NT2/D1 (cell line): ENCODE data around the gene MFAP2.

ENCODE experiments used
- YY1 ChIP-seq: IDR thresholded peaks from 2 replicates; pipeline ENCODE4 v1.6.1; 2011; ENCODE audit not compliant: insufficient read length, insufficient read depth
- ZNF274 ChIP-seq: IDR thresholded peaks from 2 replicates; pipeline ENCODE4 v1.6.1; 2011; ENCODE audit warnings: mild to moderate bottlenecking, low read depth, low read length

- TF ChIP-seq ZNF274 (no peak), YY1 (no peak)
These were observed 3.0 kb downstream of the MFAP2 start for GRCh38 chr1:16977377-16977776.
